ENCODE results near the gene PNKD.

PNKD gene

DNA sequence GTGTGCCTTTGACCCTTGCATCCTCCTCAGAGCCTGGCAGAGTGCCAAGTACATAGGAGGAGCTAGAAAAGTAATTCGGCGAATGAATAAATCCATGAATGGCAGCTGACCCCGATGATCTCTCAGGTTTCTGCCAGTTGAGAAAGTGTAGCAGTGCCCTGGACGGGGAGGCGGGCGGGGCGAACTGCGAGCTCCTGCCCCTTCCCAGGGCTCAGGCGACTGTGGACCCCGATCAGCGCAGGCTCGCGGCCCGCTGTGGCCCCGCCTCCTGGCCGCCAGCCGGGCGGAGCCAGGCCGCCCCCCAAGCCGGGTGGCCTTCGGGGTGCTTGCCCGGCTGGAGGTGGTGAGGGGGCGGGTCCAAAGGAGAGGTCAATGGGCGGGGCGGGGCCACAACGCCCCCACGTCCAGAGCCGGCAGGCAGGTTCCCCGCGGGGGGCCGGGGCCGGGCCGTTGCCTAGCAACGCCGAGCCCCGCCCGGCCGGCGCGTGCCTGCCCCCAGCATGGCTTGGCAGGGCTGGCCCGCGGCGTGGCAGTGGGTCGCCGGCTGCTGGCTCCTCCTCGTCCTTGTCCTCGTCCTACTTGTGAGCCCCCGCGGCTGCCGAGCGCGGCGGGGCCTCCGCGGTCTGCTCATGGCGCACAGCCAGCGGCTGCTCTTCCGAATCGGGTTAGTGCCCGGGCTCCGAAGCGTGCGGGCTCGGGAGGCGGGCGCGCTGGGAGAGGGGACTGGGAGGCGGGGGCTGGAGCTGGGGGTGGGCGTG is 52.6 kb downstream of the PNKD start:
- TF ChIP-seq, protein P1, sequence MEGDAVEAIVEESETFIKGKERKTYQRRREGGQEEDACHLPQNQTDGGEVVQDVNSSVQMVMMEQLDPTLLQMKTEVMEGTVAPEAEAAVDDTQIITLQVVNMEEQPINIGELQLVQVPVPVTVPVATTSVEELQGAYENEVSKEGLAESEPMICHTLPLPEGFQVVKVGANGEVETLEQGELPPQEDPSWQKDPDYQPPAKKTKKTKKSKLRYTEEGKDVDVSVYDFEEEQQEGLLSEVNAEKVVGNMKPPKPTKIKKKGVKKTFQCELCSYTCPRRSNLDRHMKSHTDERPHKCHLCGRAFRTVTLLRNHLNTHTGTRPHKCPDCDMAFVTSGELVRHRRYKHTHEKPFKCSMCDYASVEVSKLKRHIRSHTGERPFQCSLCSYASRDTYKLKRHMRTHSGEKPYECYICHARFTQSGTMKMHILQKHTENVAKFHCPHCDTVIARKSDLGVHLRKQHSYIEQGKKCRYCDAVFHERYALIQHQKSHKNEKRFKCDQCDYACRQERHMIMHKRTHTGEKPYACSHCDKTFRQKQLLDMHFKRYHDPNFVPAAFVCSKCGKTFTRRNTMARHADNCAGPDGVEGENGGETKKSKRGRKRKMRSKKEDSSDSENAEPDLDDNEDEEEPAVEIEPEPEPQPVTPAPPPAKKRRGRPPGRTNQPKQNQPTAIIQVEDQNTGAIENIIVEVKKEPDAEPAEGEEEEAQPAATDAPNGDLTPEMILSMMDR (IDR thresholded peaks at IDR 0.05), result no peak

DNA sequence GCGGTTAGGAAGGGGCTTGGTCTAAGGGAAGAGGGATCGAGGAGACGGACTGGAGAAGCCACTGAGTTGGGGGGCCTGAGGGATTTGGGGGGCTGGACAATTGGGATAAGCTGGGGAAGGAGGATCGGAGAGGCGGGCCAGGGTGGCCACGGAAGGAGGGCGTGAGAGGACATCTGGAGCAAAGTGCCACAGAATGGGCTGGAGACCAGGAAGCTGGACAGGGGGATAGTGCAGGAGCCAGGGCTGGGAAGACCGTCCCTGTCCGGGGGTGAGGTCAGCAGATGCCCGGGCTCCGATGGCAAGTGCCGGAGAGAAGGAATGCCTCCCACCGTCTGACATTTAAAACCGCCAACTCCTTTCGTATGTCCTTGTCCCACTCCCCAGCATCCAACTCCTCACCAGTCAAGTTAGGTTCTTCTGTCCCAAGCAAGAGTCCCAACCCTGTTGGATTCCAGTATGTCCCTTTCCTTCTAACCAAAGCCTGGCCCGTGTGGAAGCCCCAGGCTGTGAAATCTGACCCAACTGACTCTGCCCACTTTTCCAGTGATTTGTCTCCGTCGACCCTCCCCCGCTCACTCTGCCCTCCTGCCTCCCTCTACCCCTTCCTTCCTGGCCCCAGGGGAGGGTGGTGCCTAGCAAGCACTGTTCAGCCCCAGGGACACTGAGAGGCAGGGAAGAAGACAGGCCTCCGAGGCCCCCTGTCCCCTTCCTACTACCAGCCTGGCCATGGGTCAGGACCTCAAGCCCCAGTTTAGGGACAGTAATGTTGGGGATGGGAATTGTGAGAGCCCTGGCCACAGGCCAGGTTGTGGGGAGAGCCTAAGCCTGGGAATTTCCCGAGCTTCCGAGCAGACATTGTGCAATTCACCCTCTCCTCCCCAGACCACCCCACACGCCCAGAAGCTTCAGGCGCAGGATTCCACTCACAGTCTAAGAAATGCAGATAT is 53.5 kb downstream of the PNKD start:
- TF ChIP-seq, protein P1 (IDR thresholded peaks at IDR 0.05), result no peak

DNA sequence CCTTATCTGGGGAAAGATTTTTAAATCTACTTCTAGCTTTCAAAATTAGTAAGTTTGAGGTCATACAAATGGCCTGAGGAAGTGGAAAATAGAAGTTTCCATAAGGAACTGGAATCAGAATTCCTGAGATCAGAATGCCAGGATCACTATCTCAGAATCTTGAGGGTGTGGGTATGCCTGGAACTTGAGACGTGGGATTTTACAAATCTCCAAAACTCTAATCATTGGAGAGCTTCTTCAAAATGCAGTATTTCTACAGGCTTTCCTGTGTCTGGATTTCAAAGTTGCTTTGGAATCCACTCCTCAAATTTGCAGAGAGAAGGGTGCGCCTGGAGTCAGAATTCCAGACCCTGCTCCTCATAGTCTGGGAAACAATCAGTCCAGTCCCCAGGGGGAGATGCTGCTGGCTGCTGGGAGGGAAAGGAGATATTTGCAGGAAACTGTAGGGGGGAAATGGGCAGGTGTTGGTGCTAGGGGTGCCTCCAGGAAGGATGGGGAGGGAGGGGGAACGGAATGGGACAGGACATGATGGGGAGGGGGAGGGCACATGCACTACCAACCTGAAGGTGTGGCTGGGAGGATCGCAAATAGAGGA is 55.3 kb downstream of the PNKD start:
- TF ChIP-seq, protein P1 (IDR thresholded peaks at IDR 0.05), result no peak

DNA sequence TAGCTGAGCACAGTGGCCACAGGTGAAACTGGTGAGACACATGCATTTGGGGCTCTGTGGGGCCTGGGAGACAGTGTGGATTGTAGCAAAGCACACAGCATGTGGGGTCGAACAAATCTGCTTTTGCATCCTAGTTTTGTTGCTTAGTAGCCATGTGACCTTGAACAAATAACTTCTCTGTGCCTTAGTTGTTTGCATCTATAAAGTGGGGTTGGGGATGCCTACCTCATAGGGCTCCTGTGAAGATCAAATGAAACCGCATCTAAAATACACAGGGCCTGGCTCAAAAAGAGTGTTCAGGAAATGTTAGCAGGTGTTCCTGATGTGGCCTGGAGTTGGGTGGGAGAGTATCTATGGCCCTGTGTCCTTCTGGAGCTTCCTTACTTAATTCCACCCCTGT is 56.0 kb downstream of the PNKD start:
- TF ChIP-seq, protein P1 (IDR thresholded peaks at IDR 0.05), result no peak

DNA sequence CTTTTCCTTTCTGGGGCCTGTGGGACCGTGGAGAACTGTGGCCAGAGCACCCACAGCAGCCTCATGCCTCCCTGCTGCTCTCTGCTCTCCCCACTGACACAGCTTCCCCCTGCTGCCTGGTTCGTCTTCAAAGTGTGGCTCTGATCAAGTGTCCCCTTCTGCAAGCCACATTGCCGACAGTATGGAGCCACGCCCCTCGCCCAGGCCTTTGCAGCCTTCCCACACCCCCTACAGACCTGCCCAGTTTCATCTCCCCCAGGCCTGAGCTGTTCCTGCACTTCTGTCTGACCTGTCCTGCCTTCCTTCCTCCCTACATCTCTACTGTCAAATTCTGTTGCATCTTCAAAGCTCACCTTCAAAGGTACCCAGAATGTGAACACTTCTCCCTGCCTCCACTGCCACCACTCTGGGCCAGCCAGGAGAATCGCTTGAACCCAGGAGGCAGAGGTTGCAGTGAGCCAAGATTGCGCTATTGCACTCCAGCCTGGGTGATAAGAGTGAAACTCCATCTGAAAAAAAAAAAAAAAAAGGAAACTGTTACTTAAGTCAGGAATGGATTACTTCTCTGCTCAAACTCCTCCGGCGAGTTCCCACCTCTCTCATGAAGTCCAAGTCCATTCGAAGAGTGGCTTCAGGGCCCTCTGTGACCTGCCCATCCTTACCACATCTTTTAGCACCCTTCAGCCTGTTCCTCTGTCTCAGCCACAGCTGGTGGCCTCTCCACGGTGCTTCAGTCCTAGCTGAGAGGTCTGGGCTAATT is 57.3 kb downstream of the PNKD start:
- TF ChIP-seq, protein P1 (IDR thresholded peaks at IDR 0.05), result no peak

DNA sequence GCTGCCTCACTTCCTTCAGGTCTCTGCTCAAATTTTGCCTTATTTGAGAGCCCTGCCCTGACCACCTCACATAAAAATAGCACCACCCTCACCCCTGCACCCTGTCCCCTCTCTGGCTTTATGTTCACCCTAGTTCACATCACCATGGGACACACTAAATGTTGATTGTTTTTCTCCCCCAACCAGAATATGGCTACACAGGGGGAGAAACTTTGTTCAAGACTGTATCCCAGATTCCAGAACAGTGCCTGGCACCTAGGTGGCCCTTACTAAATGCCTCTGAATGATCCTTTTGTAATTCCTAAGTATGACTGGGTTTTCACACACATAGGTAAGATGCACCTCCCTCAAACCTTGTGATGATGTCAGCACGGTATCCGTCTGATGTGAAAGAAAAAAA is 58.0 kb downstream of the PNKD start:
- TF ChIP-seq, protein P1 (IDR thresholded peaks at IDR 0.05), result no peak
